Loucy (cell line): ENCODE results near the gene KIF18A.

ENCODE experiments used
- H2AFZ ChIP-seq: fragments of 200-600 bp; sonication (generic); 2 replicates; pipeline ENCODE4 v1.6.0; 2016; ENCODE audit warnings: antibody characterized with exemption, mild to moderate bottlenecking, low read length, moderate library complexity
- H3F3A ChIP-seq: fragments of 200-600 bp; 2 replicates; pipeline ENCODE4 v1.6.0; 2016; ENCODE audit warnings: antibody characterized with exemption, low read depth, mild to moderate bottlenecking
- H3K27me3 ChIP-seq: fragments of 200-600 bp; sonication (generic); 2 replicates; pipeline ENCODE4 v1.6.1; 2014; ENCODE audit warnings: low read length, mild to moderate bottlenecking; ENCODE audit not compliant: insufficient read depth, poor library complexity, severe bottlenecking
- H3K36me3 ChIP-seq: fragments of 200-600 bp; sonication (generic); 2 replicates; pipeline ENCODE4 v1.6.1; 2016; ENCODE audit warnings: low read length; ENCODE audit not compliant: insufficient read depth
- H3K4me1 ChIP-seq: fragments of 200-600 bp; sonication (generic); 2 replicates; pipeline ENCODE4 v1.5.1; 2014; ENCODE audit warnings: low read length, mild to moderate bottlenecking; ENCODE audit not compliant: insufficient read depth, poor library complexity, severe bottlenecking
- H3K4me2 ChIP-seq: fragments of 200-600 bp; sonication (generic); 2 replicates; pipeline ENCODE4 v1.6.0; 2014; ENCODE audit warnings: antibody characterized with exemption, low read length, low read depth, mild to moderate bottlenecking; ENCODE audit not compliant: poor library complexity, severe bottlenecking
- H3K4me3 ChIP-seq: fragments of 200-600 bp; sonication (generic); 2 replicates; pipeline ENCODE4 v1.5.1; 2014; ENCODE audit warnings: low read length, mild to moderate bottlenecking, mixed read lengths; ENCODE audit not compliant: poor library complexity, severe bottlenecking
- H3K79me2 ChIP-seq: fragments of 200-600 bp; sonication (generic); 2 replicates; pipeline ENCODE4 v1.6.1; 2014; ENCODE audit warnings: low read length; ENCODE audit not compliant: insufficient read depth
- H3K9ac ChIP-seq: fragments of 200-600 bp; sonication (generic); 2 replicates; pipeline ENCODE4 v1.6.0; 2014; ENCODE audit warnings: mild to moderate bottlenecking, low read depth, low read length, moderate library complexity; ENCODE audit not compliant: poor library complexity, severe bottlenecking
- H3K9me2 ChIP-seq: fragments of 200-600 bp; sonication (generic); replicated peaks from 2 replicates; pipeline ENCODE4 v1.6.1; 2016; ENCODE audit warnings: low read depth, low read length, mixed read lengths
- H3K9me3 ChIP-seq: fragments of 200-600 bp; sonication (generic); 2 replicates; pipeline ENCODE4 v1.6.1; 2014; ENCODE audit warnings: mild to moderate bottlenecking, antibody characterized with exemption, low read length, low read depth; ENCODE audit not compliant: insufficient read depth
- H4K20me1 ChIP-seq: fragments of 200-600 bp; sonication (generic); 2 replicates; pipeline ENCODE4 v1.6.0; 2014; ENCODE audit warnings: antibody characterized with exemption, low read length, mild to moderate bottlenecking; ENCODE audit not compliant: insufficient read depth, poor library complexity, severe bottlenecking
- CTCF ChIP-seq: fragments of 200-600 bp; sonication (generic); conservative IDR thresholded peaks from 2 replicates; pipeline ENCODE4 v1.5.1; 2014; ENCODE audit warnings: mild to moderate bottlenecking, antibody characterized with exemption, low read length
- EZH2phosphoT487 ChIP-seq: fragments of 200-600 bp; IDR thresholded peaks from 2 replicates; pipeline ENCODE4 v1.6.1; 2018; ENCODE audit warnings: antibody characterized with exemption, mild to moderate bottlenecking, moderate library complexity, borderline replicate concordance

Gene KIF18A

GRCh38 chr11:28108958-28109357 is 1.0 kb upstream of the KIF18A start:
- Histone ChIP-seq H3K9me3 (no peaks in the 10 kb centered on the region), H3K4me3 (peak overlapping the region; percentile 90), H3K36me3 (no peaks in the 10 kb centered on the region), H3K27me3 (no peaks in the 10 kb centered on the region), H3K9me2 (no peaks in the 10 kb centered on the region), H3K9ac (peak overlapping the region; percentile 85), H2AFZ (no peak overlapping the region), H4K20me1 (peaks cover 10% of the 10 kb centered on the region), H3K4me2 (peak overlapping the region; percentile 89), H3K79me2 (peaks cover 85% of the 10 kb centered on the region), H3F3A (no peaks in the 10 kb centered on the region), H3K4me1 (peaks cover 62% of the 10 kb centered on the region)
- TF ChIP-seq CTCF, result no peak
- TF ChIP-seq EZH2phosphoT487, result no peak

- H2AFZ ChIP-seq, result peak overlapping the region; percentile 82
- H3K4me1 ChIP-seq, result peaks cover 75% of the 10 kb centered on the region
- H3K9me2 ChIP-seq, result no peaks in the 10 kb centered on the region
Measured at GRCh38 chr11:28107191-28107749, 686 bp downstream of the KIF18A start.

GRCh38 chr11:28106353-28107043 is 1.5 kb downstream of the KIF18A start:
- Histone ChIP-seq H3K9me2 (no peaks in the 10 kb centered on the region), H3F3A (no peaks in the 10 kb centered on the region), H3K9me3 (no peaks in the 10 kb centered on the region), H3K79me2 (peaks cover 93% of the 10 kb centered on the region), H3K4me3 (peak overlapping the region; percentile 90), H3K4me1 (peaks cover 75% of the 10 kb centered on the region), H3K27me3 (no peaks in the 10 kb centered on the region), H4K20me1 (peaks cover 26% of the 10 kb centered on the region), H3K4me2 (peak overlapping the region; percentile 77), H3K36me3 (no peaks in the 10 kb centered on the region), H2AFZ (no peak overlapping the region), H3K9ac (peak overlapping the region; percentile 90)
- TF ChIP-seq CTCF (no peak), EZH2phosphoT487 (no peak)

More at GRCh38 chr11:28107191-28107749, 686 bp downstream of the KIF18A start:
- Histone ChIP-seq H3K36me3 (no peaks in the 10 kb centered on the region), H3K4me2 (peak overlapping the region; percentile 77), H4K20me1 (peaks cover 26% of the 10 kb centered on the region), H3K27me3 (no peaks in the 10 kb centered on the region), H3F3A (no peaks in the 10 kb centered on the region), H3K79me2 (peaks cover 93% of the 10 kb centered on the region), H3K9ac (peak overlapping the region; percentile 90), H3K9me3 (no peaks in the 10 kb centered on the region), H3K4me3 (peak overlapping the region; percentile 90)
- TF ChIP-seq EZH2phosphoT487 (no peak), CTCF (no peak)
